Prostate gland (tissue), 2 donors: ENCODE measurements around the gene FLOT1. TPM values are rescaled to one million over a fixed set of nuclear protein-coding genes. Genes with fewer than 3 reads are reported as not detected.
A peak's percentile ranks its signal among the peaks of the same experiment; 100 is the strongest.

ENCODE experiments used
- DNase-seq: peaks from one replicate; pipeline ENCODE4 v3.0.0-alpha.2; 2019; ENCODE audit warnings: low spot score
- H3K27ac ChIP-seq, 2 donors: fragments of 200-600 bp; sonication (generic); 2 replicates each; pipeline ENCODE4 v1.5.1; 2017 to 2019
- H3K27me3 ChIP-seq: fragments of 200-600 bp; sonication (generic); replicated peaks from 2 replicates; pipeline ENCODE4 v1.5.1; 2019; ENCODE audit not compliant: insufficient read depth
- H3K36me3 ChIP-seq, 2 donors: fragments of 200-600 bp; sonication (generic); 1 replicate in 1 of 2; 2 replicates in 1 of 2; pipeline versions ENCODE4 v1.5.1 to v1.8.1; 2017 to 2019
- H3K4me1 ChIP-seq: fragments of 200-600 bp; sonication (generic); replicated peaks from 2 replicates; pipeline ENCODE4 v1.5.1; 2019
- H3K4me3 ChIP-seq, 2 donors: fragments of 200-600 bp; sonication (generic); 2 replicates each; pipeline ENCODE4 v1.5.1; 2017 to 2019
- H3K9me3 ChIP-seq: fragments of 200-600 bp; sonication (generic); 2 replicates; pipeline ENCODE4 v1.5.1; 2017
- CTCF ChIP-seq, 4 experiments: fragments of 200-600 bp in 2 of 4; fragments of 450-650 bp in 2 of 4; sonication (generic) in 2 of 4; IDR thresholded peaks; 1 replicate in 3 of 4; 2 replicates in 1 of 4; pipeline ENCODE4 v1.5.1; 2016 to 2019; ENCODE audit warnings: antibody characterized with exemption in 4 of 4, mild to moderate bottlenecking in 2 of 4, moderate library complexity in 2 of 4
- POLR2A ChIP-seq: fragments of 450-650 bp; IDR thresholded peaks from one replicate; pipeline ENCODE4 v1.6.1; 2016; ENCODE audit warnings: antibody characterized with exemption, mild to moderate bottlenecking
- POLR2AphosphoS5 ChIP-seq: sonication (generic); formaldehyde crosslinking; IDR thresholded peaks from one replicate; pipeline ENCODE4 v1.6.1; 2017; ENCODE audit warnings: antibody characterized with exemption
- WGBS: methylation state at CpG from one replicate; pipeline ENCODE4 v1.1.5; 2018; 5-methylcytosine and 5-hydroxymethylcytosine counted together
- intact Hi-C: fragments of 100-400 bp; cut with DNase I; formaldehyde crosslinking; loops from one replicate; pipeline ENCODE4 v1.14.2; 2022
- total RNA-seq, 2 donors: library from RNA; depleted of rRNA; stranded (reverse); fragments of >200 nt; gene quantifications; one replicate each; pipeline ENCODE4 v1.1.0, GENCODE V29; 2016

Gene FLOT1
- total RNA-seq, 2 donors from 2014 or later = 117 to 133 TPM

GRCh38 chr6:30689022-30689865, 53.2 kb downstream of the FLOT1 start:
- H3K27me3 ChIP-seq = no peaks in the 10 kb centered on the region
- H3K4me3 ChIP-seq = no peak overlapping the region
- 84% methylated on average over 11 of the region's 11 CpGs for whole genome bisulfite sequencing
- peak overlapping the region; percentile 86 to 97 for H3K27ac ChIP-seq
- H3K9me3 ChIP-seq = no peaks in the 10 kb centered on the region
- no peaks in the 10 kb centered on the region for H3K36me3 ChIP-seq
- H3K4me1 ChIP-seq = peaks cover 2% of the 10 kb centered on the region
- no peak for TF ChIP-seq POLR2AphosphoS5
- no peak for TF ChIP-seq CTCF (IDR thresholded peaks at IDR 0.05)
- no peak for TF ChIP-seq POLR2A
- intact Hi-C loops = loop anchor here (5.0 kb wide), 1 partner anchor 72 kb away; the partner anchor contains the start of genes MRPS18B and PPP1R10
- no peak for DNase-seq

GRCh38 chr6:30688569-30688968, 53.9 kb downstream of the FLOT1 start:
- TF ChIP-seq CTCF (IDR thresholded peaks at IDR 0.05) = no peak
- WGBS = 80% methylated on average over 9 of the region's 9 CpGs
- no peak for DNase-seq
- intact Hi-C loops = loop anchor here (5.0 kb wide), 1 partner anchor 71 kb away; the partner anchor contains the start of genes MRPS18B and PPP1R10
- Histone ChIP-seq H3K27ac (peak overlapping the region in 1 of 2 donors; percentile 97), H3K4me1 (peaks cover 4% of the 10 kb centered on the region), H3K4me3 (no peak overlapping the region), H3K27me3 (no peaks in the 10 kb centered on the region), H3K9me3 (no peaks in the 10 kb centered on the region), H3K36me3 (no peaks in the 10 kb centered on the region)

GRCh38 chr6:30687659-30688431, 54.6 kb downstream of the FLOT1 start:
- intact Hi-C loops = loop anchor here (2.0 to 5.0 kb wide), 2 partner anchors 33 to 71 kb away; partner anchors contain the start of genes MRPS18B, PPP1R10 and TUBB
- peaks cover 4% of the 10 kb centered on the region for H3K4me1 ChIP-seq
- no peaks in the 10 kb centered on the region for H3K9me3 ChIP-seq
- TF ChIP-seq POLR2A (no peak), CTCF (IDR thresholded peaks at IDR 0.05) (peak in 1 of 4 experiments; percentile 29), POLR2AphosphoS5 (no peak)
- peak overlapping the region; percentile 66 to 88 for H3K4me3 ChIP-seq
- H3K27ac ChIP-seq = peak overlapping the region; percentile 92 to 97
- no peak for DNase-seq
- 10% methylated on average over 22 of the region's 22 CpGs for whole genome bisulfite sequencing
- no peaks in the 10 kb centered on the region for H3K27me3 ChIP-seq
- no peaks in the 10 kb centered on the region for H3K36me3 ChIP-seq

- H3K4me1 ChIP-seq = peaks cover 4% of the 10 kb centered on the region
- intact Hi-C loops = loop anchor here (2.0 to 5.0 kb wide), 2 partner anchors 34 to 70 kb away; partner anchors contain the start of genes MRPS18B, PPP1R10 and TUBB
These were observed 55.4 kb downstream of the FLOT1 start for GRCh38 chr6:30686908-30687658.

More at GRCh38 chr6:30686908-30687658, 55.4 kb downstream of the FLOT1 start:
- Histone ChIP-seq H3K4me3 (peak overlapping the region; percentile 66 to 88), H3K9me3 (no peaks in the 10 kb centered on the region), H3K36me3 (no peaks in the 10 kb centered on the region), H3K27ac (peak overlapping the region; percentile 92 to 97), H3K27me3 (no peaks in the 10 kb centered on the region)
- under 1% methylated on average over 52 of the region's 52 CpGs for WGBS
- DNase-seq = peak; percentile 76
- peak; percentile 63 for TF ChIP-seq POLR2A
- TF ChIP-seq POLR2AphosphoS5 = peak; percentile 74
- TF ChIP-seq CTCF (IDR thresholded peaks at IDR 0.05) = no peak
